Activated CD8-positive, alpha-beta memory T cell treated with anti-CD3 and anti-CD28 coated beads, Interleukin-2, amount 10 ng/mL, durations not matched to agents 7 days and 5 days (primary cell): ENCODE data around the gene CLEC4C. TPM values are rescaled to one million over a fixed set of nuclear protein-coding genes. Genes with fewer than 3 reads are reported as not detected.
A peak's percentile ranks its signal among the peaks of the same experiment; 100 is the strongest.
"Not testable (repeated sequence)": the region's sequence is repeated elsewhere in the genome, so short reads cannot be mapped to it uniquely, and the experiment has no call there.

ENCODE experiments used
- ATAC-seq: fragments of 150-1000 bp; cut with Tn5 transposase; one replicate; pipeline ENCODE4 v1.10.0; 2021; ENCODE audit warnings: moderate library complexity
- CTCF ChIA-PET: fragments of 350-600 bp; sonication (Branson Sonifier 250); formaldehyde crosslinking; loops from one replicate; lab custom pipeline; 2021; ENCODE audit warnings: antibody characterized with exemption; lab: Charles Lee
- DNase-seq: peaks from one replicate; pipeline ENCODE4 v3.0.0-alpha.2; 2020
- H3K27ac Mint-ChIP-seq: one replicate; pipeline ENCODE4 v1.8.0; 2021; ENCODE audit warnings: mild to moderate bottlenecking, mixed read lengths
- H3K27me3 Mint-ChIP-seq: one replicate; pipeline ENCODE4 v1.8.0; 2021; ENCODE audit warnings: mixed read lengths
- H3K36me3 Mint-ChIP-seq: one replicate; pipeline ENCODE4 v1.8.0; 2021; ENCODE audit warnings: mild to moderate bottlenecking, mixed read lengths
- H3K4me1 Mint-ChIP-seq: one replicate; pipeline ENCODE4 v1.8.0; 2021; ENCODE audit warnings: mixed read lengths
- H3K4me3 Mint-ChIP-seq: one replicate; pipeline ENCODE4 v1.8.0; 2021; ENCODE audit warnings: mild to moderate bottlenecking, moderate library complexity, mixed read lengths
- H3K9me3 Mint-ChIP-seq: one replicate; pipeline ENCODE4 v1.8.0; 2022; ENCODE audit warnings: low read depth, mixed read lengths
- total RNA-seq, 2 experiments: library from RNA; stranded (reverse); gene quantifications; one replicate each; pipeline ENCODE4 v1.2.3, GENCODE V29; 2021

Gene CLEC4C
- total RNA-seq, 2 experiments from 2014 or later, result not detected

DNA sequence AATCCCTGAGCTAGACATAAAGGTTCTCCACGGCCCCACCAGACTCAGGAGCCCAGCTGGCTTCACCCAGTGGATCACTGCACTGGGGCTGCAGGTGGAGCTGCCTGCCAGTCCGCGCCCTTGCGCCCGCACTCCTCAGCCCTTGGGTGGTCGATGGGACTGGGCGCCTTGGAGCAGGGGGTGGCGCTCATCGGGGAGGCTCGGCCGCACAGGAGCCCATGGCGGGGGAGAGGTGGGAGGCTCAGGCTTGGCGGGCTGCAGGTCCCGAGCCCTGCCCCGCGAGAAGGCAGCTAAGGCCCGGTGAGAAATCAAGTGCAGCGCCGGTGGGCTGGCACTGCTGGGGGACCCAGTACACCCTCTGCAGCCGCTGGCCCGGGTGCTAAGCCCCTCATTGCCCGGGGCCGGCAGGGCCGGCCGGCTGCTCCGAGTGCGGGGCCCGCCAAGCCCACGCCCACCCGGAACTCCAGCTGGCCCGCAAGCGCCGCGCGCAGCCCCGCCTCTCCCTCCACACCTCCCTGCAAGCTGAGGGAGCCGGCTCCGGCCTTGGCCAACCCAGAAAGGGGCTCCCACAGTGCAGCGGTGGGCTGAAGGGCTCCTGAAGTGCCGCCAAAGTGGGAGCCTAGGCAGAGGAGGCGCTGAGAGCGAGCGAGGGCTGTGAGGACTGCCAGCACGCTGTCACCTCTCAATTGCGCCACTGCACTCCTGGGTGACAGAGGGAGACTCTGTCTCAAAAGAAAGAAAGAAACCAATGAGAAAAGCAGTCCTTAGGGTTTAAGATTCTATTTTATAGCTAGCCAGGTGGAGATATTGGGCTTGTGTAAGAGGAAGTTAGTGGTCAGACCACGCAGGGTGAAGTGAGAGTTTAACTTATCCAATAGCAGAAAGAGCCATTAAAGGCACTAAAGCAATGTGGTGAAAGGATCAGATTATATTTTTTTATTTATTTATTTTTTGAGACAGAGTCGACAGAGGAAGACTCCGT, 5.1 kb upstream of the CLEC4C start:
- not testable (repeated sequence) for H3K4me3 Mint-ChIP-seq, H3K36me3 Mint-ChIP-seq, H3K27me3 Mint-ChIP-seq, ATAC-seq, H3K9me3 Mint-ChIP-seq
- Mint-ChIP-seq H3K4me1 (peaks cover 22% of the 10 kb centered on the region), H3K27ac (peak overlapping the region; percentile 70)
- DNase-seq, result peak; percentile 41
- CTCF ChIA-PET, result interaction anchor here (0.9 to 1.0 kb wide), 2 partner anchors 57 to 242 kb away, joined by 3 read pairs; no protein-coding TSS in a partner anchor

DNA sequence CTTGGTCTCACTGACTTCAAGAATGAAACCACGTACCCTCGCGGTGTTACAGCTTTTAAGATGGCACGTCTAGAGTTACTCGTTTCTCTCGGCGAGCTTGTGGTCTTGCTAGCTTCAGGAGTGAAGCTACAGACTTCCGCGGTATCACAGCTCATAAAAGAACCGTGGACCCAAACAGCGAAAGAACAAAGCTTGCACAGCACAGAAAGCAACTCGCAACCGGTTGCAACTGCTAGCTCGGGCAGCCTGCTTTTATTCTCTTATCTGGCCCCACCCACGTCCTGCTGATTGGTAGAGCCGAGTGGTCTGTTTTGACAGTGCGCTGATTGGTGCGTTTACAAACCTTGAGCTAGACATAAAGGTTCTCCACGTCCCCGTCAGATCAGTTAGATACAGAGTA, 4.2 kb upstream of the CLEC4C start:
- no peaks in the 10 kb centered on the region for H3K27me3 Mint-ChIP-seq
- no peaks in the 10 kb centered on the region for H3K9me3 Mint-ChIP-seq
- H3K36me3 Mint-ChIP-seq, result peaks cover 1% of the 10 kb centered on the region
- peak overlapping the region; percentile 70 for H3K27ac Mint-ChIP-seq
- peaks cover 22% of the 10 kb centered on the region for H3K4me1 Mint-ChIP-seq
- ATAC-seq (peak; percentile 57), DNase-seq (peak; percentile 53)
- CTCF ChIA-PET, result interaction anchor here (0.9 to 1.0 kb wide), 2 partner anchors 58 to 243 kb away, joined by 3 read pairs; no protein-coding TSS in a partner anchor
- peak overlapping the region; percentile 40 for H3K4me3 Mint-ChIP-seq

- H3K27me3 Mint-ChIP-seq, result no peaks in the 10 kb centered on the region
- DNase-seq, result no peak
- H3K4me1 Mint-ChIP-seq, result peaks cover 15% of the 10 kb centered on the region
- CTCF ChIA-PET, result interaction anchor here (0.9 kb wide), 1 partner anchor 59 kb away, joined by 4 read pairs; no protein-coding TSS in a partner anchor
- no peaks in the 10 kb centered on the region for H3K9me3 Mint-ChIP-seq
- H3K27ac Mint-ChIP-seq, result no peak overlapping the region
- peaks cover 1% of the 10 kb centered on the region for H3K36me3 Mint-ChIP-seq
- no peak overlapping the region for H3K4me3 Mint-ChIP-seq
- no peak for ATAC-seq
Measured at GRCh38 chr12:7750350-7750749, 3.2 kb upstream of the CLEC4C start.

GRCh38 chr12:7749442-7749841, 2.3 kb upstream of the CLEC4C start:
- ATAC-seq (no peak), DNase-seq (no peak)
- H3K36me3 Mint-ChIP-seq, result peaks cover 1% of the 10 kb centered on the region
- peaks cover 15% of the 10 kb centered on the region for H3K4me1 Mint-ChIP-seq
- H3K9me3 Mint-ChIP-seq, result no peaks in the 10 kb centered on the region
- CTCF ChIA-PET, result no interaction called here
- no peaks in the 10 kb centered on the region for H3K27me3 Mint-ChIP-seq
- H3K27ac Mint-ChIP-seq, result no peak overlapping the region
- no peak overlapping the region for H3K4me3 Mint-ChIP-seq

- Mint-ChIP-seq H3K9me3 (no peaks in the 10 kb centered on the region), H3K27me3 (no peaks in the 10 kb centered on the region), H3K27ac (no peak overlapping the region), H3K4me3 (no peak overlapping the region), H3K4me1 (peaks cover 15% of the 10 kb centered on the region), H3K36me3 (peaks cover 1% of the 10 kb centered on the region)
- no peak for DNase-seq
- CTCF ChIA-PET, result no interaction called here
- ATAC-seq, result no peak
Measured at GRCh38 chr12:7748852-7749251, 1.7 kb upstream of the CLEC4C start.

- Mint-ChIP-seq H3K27ac (no peak overlapping the region), H3K9me3 (no peaks in the 10 kb centered on the region), H3K36me3 (no peaks in the 10 kb centered on the region), H3K27me3 (peaks cover 9% of the 10 kb centered on the region), H3K4me3 (no peak overlapping the region), H3K4me1 (no peaks in the 10 kb centered on the region)
- CTCF ChIA-PET, result no interaction called here
- ATAC-seq (no peak), DNase-seq (no peak)
Measured at GRCh38 chr12:7732993-7733392, 14.2 kb downstream of the CLEC4C start.

DNA sequence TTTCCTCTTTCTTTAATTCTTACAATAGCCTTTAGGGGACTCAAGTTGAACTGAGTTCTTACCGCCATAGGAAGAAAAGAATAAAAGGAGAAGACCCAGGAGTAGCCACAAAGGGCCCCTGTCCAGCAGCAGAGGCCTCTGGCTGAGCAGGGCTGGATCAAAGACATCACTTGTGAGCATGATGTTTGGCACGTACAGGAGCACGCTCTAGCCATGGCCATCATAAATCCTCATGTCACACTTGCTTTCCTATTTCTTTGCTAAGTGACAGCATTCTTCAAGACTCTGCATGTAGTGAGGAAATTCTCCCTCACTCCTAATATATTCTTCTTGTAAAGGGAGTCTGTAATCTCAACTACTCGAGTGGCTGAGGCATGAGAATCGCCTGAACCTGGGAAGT, 15.7 kb downstream of the CLEC4C start:
- H3K27me3 Mint-ChIP-seq, result peaks cover 9% of the 10 kb centered on the region
- no peak for ATAC-seq
- H3K27ac Mint-ChIP-seq, result no peak overlapping the region
- no peaks in the 10 kb centered on the region for H3K9me3 Mint-ChIP-seq
- CTCF ChIA-PET, result no interaction called here
- H3K36me3 Mint-ChIP-seq, result no peaks in the 10 kb centered on the region
- no peak for DNase-seq
- H3K4me3 Mint-ChIP-seq, result no peak overlapping the region
- H3K4me1 Mint-ChIP-seq, result no peaks in the 10 kb centered on the region

GRCh38 chr12:7730984-7731383, 16.2 kb downstream of the CLEC4C start:
- H3K27ac Mint-ChIP-seq, H3K4me1 Mint-ChIP-seq, H3K4me3 Mint-ChIP-seq, H3K9me3 Mint-ChIP-seq, H3K36me3 Mint-ChIP-seq, H3K27me3 Mint-ChIP-seq, DNase-seq, ATAC-seq, CTCF ChIA-PET: not testable (repeated sequence)

DNA sequence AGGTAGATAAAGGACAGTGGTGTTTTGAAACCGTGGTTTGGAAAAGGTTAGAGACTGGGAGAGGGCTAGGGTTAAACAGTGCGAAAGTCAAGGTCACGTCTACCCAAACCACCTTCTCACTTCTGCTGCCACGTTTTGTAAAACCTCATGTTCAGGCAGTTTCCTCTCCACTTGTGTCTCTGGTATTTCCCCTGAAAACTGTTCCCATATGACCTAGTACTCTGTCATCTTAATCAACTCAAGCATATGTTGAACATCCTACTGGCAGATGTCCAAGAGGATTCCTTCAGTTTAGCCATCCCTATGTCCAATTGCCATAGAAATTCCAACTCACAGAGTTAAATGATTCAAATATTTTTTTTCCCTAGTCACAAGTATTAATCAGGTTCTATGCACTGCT, 17.4 kb downstream of the CLEC4C start:
- ATAC-seq, result no peak
- Mint-ChIP-seq H3K36me3 (no peaks in the 10 kb centered on the region), H3K4me1 (no peaks in the 10 kb centered on the region), H3K4me3 (no peak overlapping the region), H3K9me3 (no peaks in the 10 kb centered on the region), H3K27me3 (peaks cover 9% of the 10 kb centered on the region), H3K27ac (no peak overlapping the region)
- DNase-seq, result no peak
- CTCF ChIA-PET, result no interaction called here

- DNase-seq (no peak), ATAC-seq (no peak)
- peaks cover 2% of the 10 kb centered on the region for H3K27me3 Mint-ChIP-seq
- no peak overlapping the region for H3K4me3 Mint-ChIP-seq
- CTCF ChIA-PET, result no interaction called here
- H3K9me3 Mint-ChIP-seq, result no peaks in the 10 kb centered on the region
- no peaks in the 10 kb centered on the region for H3K36me3 Mint-ChIP-seq
- no peaks in the 10 kb centered on the region for H3K4me1 Mint-ChIP-seq
- no peak overlapping the region for H3K27ac Mint-ChIP-seq
Measured at GRCh38 chr12:7723926-7724325, 23.2 kb downstream of the CLEC4C start.

DNA sequence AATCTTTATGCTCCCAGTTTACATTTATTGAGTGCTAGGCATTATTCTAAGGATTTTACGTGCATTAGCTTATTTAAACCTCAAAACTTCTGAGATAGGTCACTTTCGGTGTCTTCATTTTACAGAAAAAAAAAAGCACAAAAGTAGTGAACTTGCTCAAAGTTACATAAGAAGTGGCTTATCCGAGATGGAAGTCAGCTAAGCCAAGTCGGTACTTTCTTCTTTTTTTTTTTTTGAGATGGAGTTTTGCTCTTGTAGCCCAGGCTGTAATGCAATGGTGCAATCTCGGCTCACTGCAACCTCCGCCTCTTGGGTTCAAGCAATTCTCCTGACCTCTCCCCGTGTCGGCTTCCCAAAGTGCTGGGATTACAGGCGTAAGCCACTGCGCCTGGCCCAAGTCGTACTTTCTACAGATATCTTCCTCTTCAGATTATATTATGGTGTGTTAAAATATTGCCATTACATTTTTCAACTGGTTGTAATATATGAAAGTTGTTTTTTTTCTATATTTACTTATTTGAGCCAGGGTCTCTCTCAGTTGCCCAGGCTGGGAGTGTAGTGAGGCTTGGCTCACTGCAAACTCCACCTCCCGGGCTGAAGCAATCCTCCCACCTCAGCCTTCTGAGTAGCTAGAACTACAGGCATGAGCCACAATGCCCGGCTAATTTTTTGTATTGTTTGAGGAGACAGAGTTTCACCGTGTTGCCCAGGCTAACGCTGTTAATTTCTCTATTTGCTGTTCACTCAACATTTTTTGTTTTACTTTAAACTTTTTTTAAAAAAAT, 27.0 kb downstream of the CLEC4C start:
- Mint-ChIP-seq H3K27me3 (peaks cover 10% of the 10 kb centered on the region), H3K4me1 (no peaks in the 10 kb centered on the region), H3K9me3 (no peaks in the 10 kb centered on the region), H3K27ac (no peak overlapping the region), H3K36me3 (no peaks in the 10 kb centered on the region), H3K4me3 (no peak overlapping the region)
- ATAC-seq, result no peak
- no peak for DNase-seq
- CTCF ChIA-PET, result interaction anchor here (0.7 kb wide), 1 partner anchor 87 kb away, joined by 3 read pairs; no protein-coding TSS in a partner anchor

DNA sequence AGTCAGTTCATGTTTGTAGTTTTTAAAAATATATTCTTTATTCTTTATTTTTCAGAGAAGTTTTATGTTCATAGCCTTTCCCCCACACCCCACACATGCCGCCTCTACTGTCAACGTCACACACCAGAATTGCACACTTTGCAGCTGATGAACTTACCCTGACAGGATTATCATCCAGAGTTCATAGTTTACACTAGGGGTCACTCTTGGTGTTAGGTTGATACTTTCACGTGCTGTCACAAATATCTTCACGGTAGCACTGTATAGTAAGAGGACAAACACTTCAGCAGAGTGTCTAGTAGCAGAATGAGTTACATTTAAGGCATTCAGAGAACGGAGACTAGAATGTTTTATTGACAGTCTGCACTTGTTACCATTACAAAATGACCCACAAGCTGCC, 30.8 kb downstream of the CLEC4C start:
- CTCF ChIA-PET, result interaction anchor here (1.0 to 1.7 kb wide), 3 partner anchors 73 to 93 kb away, joined by 3 to 12 read pairs (median 4); partner anchors contain the start of gene NANOG

DNA sequence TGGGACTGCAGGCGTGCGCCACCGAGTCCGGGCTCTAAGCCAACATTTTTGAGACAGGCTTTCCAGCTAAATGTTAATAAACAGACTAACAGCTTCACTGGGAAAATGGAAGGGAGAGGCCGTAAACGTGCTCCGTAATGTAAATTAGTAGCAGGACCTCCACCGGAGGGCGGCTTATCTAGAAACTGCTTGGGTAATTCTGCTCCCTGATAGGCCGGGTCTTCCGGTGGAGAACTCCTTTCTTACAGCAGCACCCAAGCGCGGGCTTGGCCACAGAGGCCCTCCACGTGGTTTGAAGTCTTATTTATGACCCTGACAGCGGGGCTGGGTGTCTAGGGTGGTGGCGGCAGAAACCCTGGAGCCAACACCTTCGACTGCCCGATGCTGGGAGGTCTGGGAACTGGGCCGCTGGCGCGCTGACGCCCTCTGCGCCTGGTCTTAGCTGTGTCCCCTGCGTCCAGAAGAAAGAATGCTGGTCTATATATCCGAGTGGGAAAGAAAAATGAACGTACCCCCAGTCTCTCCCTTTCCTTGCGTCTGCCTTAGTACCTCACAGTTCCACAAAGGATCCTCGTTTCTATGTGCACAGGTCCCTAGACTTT, 34.2 kb downstream of the CLEC4C start:
- no peak for DNase-seq
- Mint-ChIP-seq H3K4me3 (no peak overlapping the region), H3K9me3 (no peaks in the 10 kb centered on the region), H3K27ac (no peak overlapping the region), H3K4me1 (no peaks in the 10 kb centered on the region), H3K27me3 (peaks cover 11% of the 10 kb centered on the region), H3K36me3 (no peaks in the 10 kb centered on the region)
- CTCF ChIA-PET, result no interaction called here
- ATAC-seq, result no peak

More for the DNA sequence above, 30.8 kb downstream of the CLEC4C start:
- Mint-ChIP-seq H3K27me3 (peaks cover 12% of the 10 kb centered on the region), H3K4me1 (no peaks in the 10 kb centered on the region), H3K36me3 (no peaks in the 10 kb centered on the region), H3K9me3 (no peaks in the 10 kb centered on the region), H3K4me3 (no peak overlapping the region), H3K27ac (no peak overlapping the region)
- DNase-seq (no peak), ATAC-seq (peak; percentile 49)
